Adrenal gland (tissue), 5 donors: ENCODE data around the gene RTRAF.

Experiments
- CTCF ChIP-seq, 6 experiments: fragments of 450-650 bp in 4 of 6; fragments of 200-600 bp in 2 of 6; sonication (generic) in 1 of 6; IDR thresholded peaks; 1 replicate in 5 of 6; 2 replicates in 1 of 6; pipeline versions ENCODE4 v1.5.1 to v1.8.0; 2016 to 2021; ENCODE audit warnings: antibody characterized with exemption in 6 of 6, mild to moderate bottlenecking in 2 of 6, moderate library complexity in 1 of 6
- POLR2A ChIP-seq, 2 donors: fragments of 450-650 bp; IDR thresholded peaks; one replicate each; pipeline ENCODE4 v1.6.1; 2017; ENCODE audit warnings: antibody characterized with exemption in 2 of 2, mild to moderate bottlenecking in 2 of 2, moderate library complexity in 1 of 2
- donor health status: DM: no; HTN: no; CAD: no.

GRCh38 chr14:52014601-52015267, 25.4 kb downstream of the RTRAF start:
- TF ChIP-seq CTCF (IDR thresholded peaks at IDR 0.05), result no peak
- no peak for TF ChIP-seq POLR2A (IDR thresholded peaks at IDR 0.05)
